Prostate gland (tissue), 2 donors: ENCODE measurements around the gene FOXJ1. TPM values are rescaled to one million over a fixed set of nuclear protein-coding genes. Genes with fewer than 3 reads are reported as not detected.

Experiments used
- DNase-seq: peaks from one replicate; pipeline ENCODE4 v3.0.0-alpha.2; 2019; ENCODE audit warnings: low spot score
- H3K27ac ChIP-seq, 2 donors: fragments of 200-600 bp; sonication (generic); 2 replicates each; pipeline ENCODE4 v1.5.1; 2017 to 2019
- H3K27me3 ChIP-seq: fragments of 200-600 bp; sonication (generic); replicated peaks from 2 replicates; pipeline ENCODE4 v1.5.1; 2019; ENCODE audit not compliant: insufficient read depth
- H3K36me3 ChIP-seq, 2 donors: fragments of 200-600 bp; sonication (generic); 1 replicate in 1 of 2; 2 replicates in 1 of 2; pipeline versions ENCODE4 v1.5.1 to v1.8.1; 2017 to 2019
- H3K4me1 ChIP-seq: fragments of 200-600 bp; sonication (generic); replicated peaks from 2 replicates; pipeline ENCODE4 v1.5.1; 2019
- H3K4me3 ChIP-seq, 2 donors: fragments of 200-600 bp; sonication (generic); 2 replicates each; pipeline ENCODE4 v1.5.1; 2017 to 2019
- H3K9me3 ChIP-seq: fragments of 200-600 bp; sonication (generic); 2 replicates; pipeline ENCODE4 v1.5.1; 2017
- CTCF ChIP-seq, 4 experiments: fragments of 200-600 bp in 2 of 4; fragments of 450-650 bp in 2 of 4; sonication (generic) in 2 of 4; IDR thresholded peaks; 1 replicate in 3 of 4; 2 replicates in 1 of 4; pipeline ENCODE4 v1.5.1; 2016 to 2019; ENCODE audit warnings: antibody characterized with exemption in 4 of 4, mild to moderate bottlenecking in 2 of 4, moderate library complexity in 2 of 4
- POLR2A ChIP-seq: fragments of 450-650 bp; IDR thresholded peaks from one replicate; pipeline ENCODE4 v1.6.1; 2016; ENCODE audit warnings: antibody characterized with exemption, mild to moderate bottlenecking
- POLR2AphosphoS5 ChIP-seq: sonication (generic); formaldehyde crosslinking; IDR thresholded peaks from one replicate; pipeline ENCODE4 v1.6.1; 2017; ENCODE audit warnings: antibody characterized with exemption
- WGBS: methylation state at CpG from one replicate; pipeline ENCODE4 v1.1.5; 2018; 5-methylcytosine and 5-hydroxymethylcytosine counted together
- intact Hi-C: fragments of 100-400 bp; cut with DNase I; formaldehyde crosslinking; loops from one replicate; pipeline ENCODE4 v1.14.2; 2022
- total RNA-seq, 2 donors: library from RNA; depleted of rRNA; stranded (reverse); fragments of >200 nt; gene quantifications; one replicate each; pipeline ENCODE4 v1.1.0, GENCODE V29; 2016

FOXJ1 gene
- total RNA-seq, 2 donors from 2014 or later: 0.55 to 11.2 TPM

DNA sequence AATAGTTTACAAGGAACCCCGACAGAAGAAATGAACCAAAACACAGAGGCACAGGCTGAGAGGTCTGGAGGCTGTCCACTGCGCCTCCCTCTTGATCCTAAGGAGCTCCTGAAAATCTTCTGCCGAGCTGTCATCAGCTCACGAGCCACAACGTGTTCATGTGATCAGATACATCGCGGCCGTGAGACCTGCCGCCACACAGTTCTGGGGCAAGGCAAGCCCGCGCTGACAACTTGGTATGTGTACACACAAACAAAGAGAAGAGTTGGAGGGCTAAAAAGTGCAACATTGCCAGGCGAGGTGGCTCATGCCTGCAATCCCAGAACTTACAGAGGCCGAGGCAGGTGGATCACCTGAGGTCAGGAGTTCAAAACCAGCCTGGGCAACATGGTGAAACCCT is 45.1 kb downstream of the FOXJ1 start:
- TF ChIP-seq POLR2A (no peak), CTCF (IDR thresholded peaks at IDR 0.05) (no peak), POLR2AphosphoS5 (no peak)
- H3K9me3 ChIP-seq: no peaks in the 10 kb centered on the region
- WGBS: 63% methylated on average over 13 of the region's 13 CpGs
- no peaks in the 10 kb centered on the region for H3K4me1 ChIP-seq
- no peaks in the 10 kb centered on the region for H3K27me3 ChIP-seq
- H3K4me3 ChIP-seq: no peak overlapping the region
- no peak overlapping the region for H3K27ac ChIP-seq
- no peak for DNase-seq
- H3K36me3 ChIP-seq: peaks cover 17 to 33% of the 10 kb centered on the region in 2 donors
- intact Hi-C loops: no loop called here

DNA sequence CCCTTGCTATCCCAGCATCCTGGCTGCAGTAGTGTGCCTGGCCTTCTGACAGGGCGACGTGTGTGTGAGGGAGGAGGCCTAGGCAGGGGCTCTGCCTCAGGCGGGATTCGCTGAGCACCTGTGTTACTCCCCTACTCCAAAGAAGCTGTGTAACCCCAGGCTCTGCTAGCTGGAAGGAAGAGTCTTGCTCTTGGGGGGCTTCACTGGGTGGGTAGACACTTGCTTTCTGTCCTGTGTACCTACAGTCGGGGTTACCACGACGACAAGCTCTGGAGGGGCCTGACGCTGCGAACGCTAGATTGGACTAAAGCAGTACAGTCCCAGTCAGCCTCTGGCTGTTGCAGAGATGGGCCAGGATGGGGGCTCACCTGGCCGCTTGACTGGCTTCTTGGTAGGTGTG is 47.0 kb downstream of the FOXJ1 start:
- H3K27me3 ChIP-seq: no peaks in the 10 kb centered on the region
- no peak overlapping the region for H3K4me3 ChIP-seq
- H3K27ac ChIP-seq: no peak overlapping the region
- TF ChIP-seq CTCF (IDR thresholded peaks at IDR 0.05) (no peak), POLR2AphosphoS5 (no peak), POLR2A (no peak)
- 92% methylated on average over 11 of the region's 11 CpGs for WGBS
- peaks cover 13 to 27% of the 10 kb centered on the region in 2 donors for H3K36me3 ChIP-seq
- no peaks in the 10 kb centered on the region for H3K9me3 ChIP-seq
- intact Hi-C loops: no loop called here
- H3K4me1 ChIP-seq: no peaks in the 10 kb centered on the region
- DNase-seq: no peak

DNA sequence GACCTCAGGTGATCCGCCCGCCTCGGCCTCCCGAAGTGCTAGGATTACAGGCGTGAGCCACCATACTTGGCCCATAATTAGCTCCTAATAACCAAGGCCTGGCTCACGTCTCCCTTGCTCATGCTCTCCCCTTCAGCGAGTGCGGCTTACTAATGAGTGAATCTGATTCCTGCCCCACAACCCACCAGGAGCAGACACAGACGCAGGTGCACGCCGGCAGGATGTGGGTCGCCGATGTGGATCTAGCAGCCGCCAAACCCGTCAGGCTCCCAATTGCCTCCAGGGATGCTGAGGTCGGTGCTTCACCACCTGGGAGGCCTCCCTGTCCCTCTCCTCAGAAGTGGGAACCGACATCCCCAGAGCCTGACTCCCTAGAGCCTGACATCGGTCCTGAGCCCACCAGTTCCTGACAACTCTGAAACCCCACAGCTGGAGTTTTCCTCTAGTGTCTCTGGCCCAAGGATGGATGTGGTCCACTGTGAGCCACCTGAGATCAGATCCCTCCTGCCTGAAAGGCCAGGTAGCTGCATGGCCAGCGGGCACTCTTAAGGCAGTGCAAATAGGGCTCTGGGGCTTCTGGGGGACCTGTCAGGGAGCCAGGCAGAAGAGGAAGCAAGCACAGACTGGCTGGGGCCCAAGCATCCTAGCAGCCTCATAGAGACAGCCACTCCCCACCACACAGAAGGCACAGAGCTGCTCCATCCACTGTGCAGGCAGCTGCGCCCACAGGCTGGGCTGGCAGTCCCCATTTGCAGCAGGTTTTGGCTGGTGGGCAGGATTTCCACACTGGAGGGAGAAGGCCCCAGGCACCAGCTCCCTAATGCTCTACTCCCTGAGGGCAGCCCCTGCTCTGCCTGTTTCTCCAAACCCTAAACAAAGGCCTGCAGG is 48.3 kb downstream of the FOXJ1 start:
- H3K27me3 ChIP-seq: no peaks in the 10 kb centered on the region
- no peak for TF ChIP-seq POLR2AphosphoS5
- no peak for TF ChIP-seq CTCF (IDR thresholded peaks at IDR 0.05)
- no peak for TF ChIP-seq POLR2A
- peaks cover 21 to 36% of the 10 kb centered on the region in 2 donors for H3K36me3 ChIP-seq
- no peak overlapping the region for H3K27ac ChIP-seq
- H3K4me1 ChIP-seq: no peaks in the 10 kb centered on the region
- no peaks in the 10 kb centered on the region for H3K9me3 ChIP-seq
- DNase-seq: no peak
- intact Hi-C loops: no loop called here
- no peak overlapping the region for H3K4me3 ChIP-seq
- WGBS: 91% methylated on average over 20 of the region's 20 CpGs

GRCh38 chr17:76091526-76092286 is 49.3 kb downstream of the FOXJ1 start:
- Histone ChIP-seq H3K27ac (peak overlapping the region in 1 of 2 donors; percentile 53), H3K4me1 (no peaks in the 10 kb centered on the region), H3K4me3 (no peak overlapping the region), H3K36me3 (peaks cover 20 to 34% of the 10 kb centered on the region in 2 donors), H3K9me3 (no peaks in the 10 kb centered on the region), H3K27me3 (no peaks in the 10 kb centered on the region)
- intact Hi-C loops: no loop called here
- no peak for DNase-seq
- TF ChIP-seq POLR2AphosphoS5: no peak
- no peak for TF ChIP-seq CTCF (IDR thresholded peaks at IDR 0.05)
- no peak for TF ChIP-seq POLR2A
- WGBS: 67% methylated on average over 21 of the region's 23 CpGs
